HS-5 (cell line): ENCODE data around the gene GJA10.

Source experiments
- DNase-seq: peaks from one replicate; pipeline ENCODE4 v3.0.0-alpha.2; 2012; ENCODE audit warnings: low read depth

GJA10 gene

GRCh38 chr6:89944826-89945407 is 50.6 kb downstream of the GJA10 start:
- no peak for DNase-seq
